Measurements from ENCODE around the gene PFN3. TPM values are rescaled to one million over a fixed set of nuclear protein-coding genes. Genes with fewer than 3 reads are reported as not detected.

Gene PFN3
- total RNA-seq, 1 experiment from 2014 or later: not detected

- H3K27me3 ChIP-seq (ENCODE audit: insufficient read depth, low read depth): no peaks in the 10 kb centered on the region
- no TSS peak for BruUV-seq (replicated peaks)
- no peak overlapping the region for H2AFZ ChIP-seq
- H3K4me2 ChIP-seq: peak overlapping the region; percentile 90
- intact Hi-C loops (cut with micrococcal nuclease; ENCODE audit: unreplicated experiment): no loop called here
- peaks cover 39% of the 10 kb centered on the region for H3K79me2 ChIP-seq (ENCODE audit: low read depth)
- TF ChIP-seq EZH2 (IDR thresholded peaks at IDR 0.05; ENCODE audit: low read depth) (no peak), CTCF (conservative IDR thresholded peaks at IDR 0.05) (no peak)
- ChIA-PET POLR2A (ENCODE audit: unreplicated experiment) (interaction anchor here (0.6 to 1.6 kb wide), 5 partner anchors 21 to 252 kb away, joined by 3 to 36 read pairs (median 4); partner anchors contain the start of genes GRK6, LMAN2 and PDLIM7), CTCF (interaction anchor here (0.6 to 1.4 kb wide), 5 partner anchors 43 to 135 kb away, joined by 3 to 10 read pairs (median 4); no protein-coding TSS in a partner anchor)
- peaks cover 18% of the 10 kb centered on the region for H3K4me1 ChIP-seq (replicated peaks; ENCODE audit: insufficient read depth)
- peak overlapping the region; percentile 68 for H3K4me3 ChIP-seq
- H4K20me1 ChIP-seq (ENCODE audit: insufficient read depth): peaks cover 25% of the 10 kb centered on the region
- no peaks in the 10 kb centered on the region for H3K9me3 ChIP-seq (ENCODE audit: insufficient read depth, low read depth)
- no peaks in the 10 kb centered on the region for H3K9me2 ChIP-seq (ENCODE audit: insufficient read depth)
- peak overlapping the region; percentile 78 for H3K27ac ChIP-seq
- DNase-seq: peak in 1 of 2 experiments; percentile 67
- peaks cover 46% of the 10 kb centered on the region for H3F3A ChIP-seq (ENCODE audit: insufficient read depth, low read depth)
- H3K36me3 ChIP-seq (ENCODE audit: low read depth): peaks cover 5% of the 10 kb centered on the region; the same call in 1 of the 2 replicates
Measured at GRCh38 chr5:177447066-177447610, 46.7 kb upstream of the PFN3 start.

GRCh38 chr5:177446200-177447065 lies 46.0 kb upstream of the PFN3 start, which contains the start of gene PRR7:
TSS of gene PRR7 (plus strand) at chr5:177446814. CDS start at chr5:177455068, 8,254 bp downstream.
- peaks cover 18% of the 10 kb centered on the region for H3K4me1 ChIP-seq (replicated peaks; ENCODE audit: insufficient read depth)
- H3K36me3 ChIP-seq (ENCODE audit: low read depth): no peaks in the 10 kb centered on the region
- DNase-seq: peak in 1 of 2 experiments; percentile 73
- H3K4me2 ChIP-seq: peak within 1 kb of the TSS; percentile 90
- no peak for TF ChIP-seq CTCF (conservative IDR thresholded peaks at IDR 0.05)
- no peak for TF ChIP-seq EZH2 (IDR thresholded peaks at IDR 0.05; ENCODE audit: low read depth)
- ChIA-PET POLR2A (ENCODE audit: unreplicated experiment) (interaction anchor here (0.5 to 1.6 kb wide), 4 partner anchors 20 to 326 kb away, joined by 4 to 31 read pairs (median 9); partner anchors contain the start of gene GRK6), CTCF (interaction anchor here (0.6 kb wide), 2 partner anchors 20 to 127 kb away, joined by 3 to 4 read pairs; partner anchors contain the start of gene GRK6)
- H2AFZ ChIP-seq: 0 out of 2 replicates have a peak within 1 kb of the TSS, but pooled peaks have one; percentile 49
- H3K9me2 ChIP-seq (ENCODE audit: insufficient read depth): no peaks in the 10 kb centered on the region
- H3K27ac ChIP-seq: peak within 1 kb of the TSS; percentile 78
- H3K9me3 ChIP-seq (ENCODE audit: insufficient read depth, low read depth): no peaks in the 10 kb centered on the region
- no peaks in the 10 kb centered on the region for H3K27me3 ChIP-seq (ENCODE audit: insufficient read depth, low read depth)
- peak within 1 kb of the TSS; percentile 68 for H3K4me3 ChIP-seq
- H3F3A ChIP-seq (ENCODE audit: insufficient read depth, low read depth): peaks cover 44% of the 10 kb centered on the region
- intact Hi-C loops (cut with micrococcal nuclease; ENCODE audit: unreplicated experiment): no loop called here
- H3K79me2 ChIP-seq (ENCODE audit: low read depth): peaks cover 39% of the 10 kb centered on the region
- H4K20me1 ChIP-seq (ENCODE audit: insufficient read depth): peaks cover 22% of the 10 kb centered on the region
- no TSS peak for BruUV-seq (replicated peaks)

DNA sequence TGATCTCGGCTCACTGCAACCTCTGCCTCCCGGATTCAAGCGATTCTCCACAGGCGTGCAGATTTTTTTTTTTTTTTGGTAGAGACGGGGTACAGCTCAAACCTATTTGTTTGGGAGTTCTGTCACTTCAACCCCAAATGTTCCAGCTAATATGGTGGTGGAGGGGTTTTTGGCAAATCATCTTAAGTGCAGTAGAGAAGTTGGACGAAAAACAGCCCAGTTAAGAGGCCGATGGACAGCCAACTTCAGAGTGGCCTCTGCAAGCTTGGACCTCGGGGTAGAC lies 45.4 kb upstream of the PFN3 start:
- TF ChIP-seq CTCF (conservative IDR thresholded peaks at IDR 0.05) (no peak), EZH2 (IDR thresholded peaks at IDR 0.05; ENCODE audit: low read depth) (no peak)
- H3K79me2 ChIP-seq (ENCODE audit: low read depth): peaks cover 39% of the 10 kb centered on the region
- H3K27ac ChIP-seq: no peak overlapping the region
- H3K4me3 ChIP-seq: peak overlapping the region; percentile 67; the same call in 1 of the 2 replicates
- peaks cover 18% of the 10 kb centered on the region for H3K4me1 ChIP-seq (replicated peaks; ENCODE audit: insufficient read depth)
- no peaks in the 10 kb centered on the region for H3K9me3 ChIP-seq (ENCODE audit: insufficient read depth, low read depth)
- H3K36me3 ChIP-seq (ENCODE audit: low read depth): no peaks in the 10 kb centered on the region; the same call in 1 of the 2 replicates
- ChIA-PET CTCF (interaction anchor here (0.6 to 0.7 kb wide), 3 partner anchors 20 to 145 kb away, joined by 3 to 4 read pairs (median 3); partner anchors contain the start of gene GRK6), POLR2A (ENCODE audit: unreplicated experiment) (interaction anchor here (0.5 to 0.6 kb wide), 3 partner anchors 20 to 325 kb away, joined by 4 to 11 read pairs (median 7); partner anchors contain the start of gene GRK6)
- H3K9me2 ChIP-seq (ENCODE audit: insufficient read depth): no peaks in the 10 kb centered on the region
- no peak overlapping the region for H2AFZ ChIP-seq
- DNase-seq: no peak
- intact Hi-C loops (cut with micrococcal nuclease; ENCODE audit: unreplicated experiment): no loop called here
- peaks cover 44% of the 10 kb centered on the region for H3F3A ChIP-seq (ENCODE audit: insufficient read depth, low read depth)
- H3K27me3 ChIP-seq (ENCODE audit: insufficient read depth, low read depth): no peaks in the 10 kb centered on the region
- peaks cover 22% of the 10 kb centered on the region for H4K20me1 ChIP-seq (ENCODE audit: insufficient read depth)
- no TSS peak for BruUV-seq (replicated peaks)
- H3K4me2 ChIP-seq: peak overlapping the region; percentile 90
